H1 (cell line): ENCODE measurements around the gene LRRC45. TPM values are rescaled to one million over a fixed set of nuclear protein-coding genes. Genes with fewer than 3 reads are reported as not detected.

Source experiments
- CTCF ChIA-PET: fragments of 300-600 bp; sonication (Branson Sonifier 250); formaldehyde crosslinking; loops from one replicate; lab custom pipeline; 2021; ENCODE audit not compliant: partially characterized antibody; lab: Charles Lee
- POLR2A ChIA-PET: fragments of 300-600 bp; sonication (Branson Sonifier 250); formaldehyde crosslinking; loops from one replicate; lab custom pipeline; 2021; ENCODE audit warnings: inconsistent platforms; ENCODE audit not compliant: partially characterized antibody; lab: Charles Lee
- DNase-seq, 2 experiments: peaks; one replicate each; pipeline versions ENCODE4 v3.0.0 to v3.0.0-alpha.2; 2010 to 2022; ENCODE audit warnings: low spot score in 2 of 2, low read depth in 1 of 2, mixed read lengths in 1 of 2
- FAIRE-seq: peaks from 2 replicates; lab custom pipeline; 2011; peaks lifted over from hg19 to GRCh38; lab: Jason Lieb, UNC
- H2AFZ ChIP-seq: 2 replicates; pipeline ENCODE4 v1.8.1; 2012; ENCODE audit warnings: low read length, inconsistent platforms
- H2AK5ac ChIP-seq: 2 replicates; pipeline ENCODE4 v1.6.1; 2013; ENCODE audit warnings: low read depth, low read length
- H2BK120ac ChIP-seq: replicated peaks from 2 replicates; pipeline ENCODE3; 2013; ENCODE audit warnings: low read depth, low read length, inconsistent platforms
- H2BK12ac ChIP-seq: 2 replicates; pipeline ENCODE4 v1.6.1; 2013; ENCODE audit warnings: low read depth, low read length
- H2BK15ac ChIP-seq: 2 replicates; pipeline ENCODE4 v1.6.1; 2013; ENCODE audit warnings: low read length
- H2BK20ac ChIP-seq: 2 replicates; pipeline ENCODE4 v1.6.1; 2013; ENCODE audit warnings: low read length
- H2BK5ac ChIP-seq: 2 replicates; pipeline ENCODE4 v1.6.1; 2013; ENCODE audit warnings: low read depth, low read length
- H3K14ac ChIP-seq: 2 replicates; pipeline ENCODE4 v1.6.1; 2013; ENCODE audit warnings: inconsistent platforms; ENCODE audit not compliant: insufficient read length
- H3K18ac ChIP-seq: 2 replicates; pipeline ENCODE4 v1.6.1; 2013; ENCODE audit warnings: low read length; ENCODE audit errors: extremely low read depth
- H3K23ac ChIP-seq: 2 replicates; pipeline ENCODE4 v1.6.1; 2013; ENCODE audit warnings: inconsistent platforms; ENCODE audit not compliant: insufficient read length
- H3K23me2 ChIP-seq: 2 replicates; pipeline ENCODE4 v1.6.1; 2013; ENCODE audit warnings: low read depth, low read length
- H3K27ac ChIP-seq: 2 replicates; pipeline ENCODE4 v1.6.1; 2011; ENCODE audit warnings: low read depth, low read length, inconsistent platforms
- H3K27me3 ChIP-seq, 4 experiments: replicated peaks in 1 of 4; 1 replicate in 1 of 4; 2 replicates in 3 of 4; pipeline versions ENCODE4 v1.6.1 to v1.8.1; 2011 to 2013; ENCODE audit warnings: low read length in 3 of 4, mild to moderate bottlenecking in 3 of 4, inconsistent platforms in 2 of 4, mixed read lengths in 2 of 4, moderate library complexity in 1 of 4; ENCODE audit not compliant: control insufficient read depth in 3 of 4, insufficient read depth in 3 of 4; ENCODE audit errors: extremely low read depth in 1 of 4
- H3K36me3 ChIP-seq, 4 experiments: 2 replicates each; pipeline versions ENCODE4 v1.6.1 to v1.8.1; 2011 to 2013; ENCODE audit warnings: mild to moderate bottlenecking in 4 of 4, low read length in 3 of 4, moderate library complexity in 2 of 4, control low read depth in 1 of 4, inconsistent platforms in 1 of 4; ENCODE audit not compliant: insufficient read depth in 4 of 4, control insufficient read depth in 2 of 4
- H3K4ac ChIP-seq: replicated peaks from 2 replicates; pipeline ENCODE3; 2013; ENCODE audit warnings: low read length, low read depth, mixed read lengths, inconsistent platforms; ENCODE audit not compliant: insufficient read length
- H3K4me1 ChIP-seq, 4 experiments: replicated peaks in 1 of 4; 1 replicate in 1 of 4; 2 replicates in 3 of 4; pipeline versions ENCODE4 v1.6.1 to v1.8.1; 2011 to 2013; ENCODE audit warnings: low read length in 3 of 4, inconsistent platforms in 2 of 4, mixed read lengths in 1 of 4; ENCODE audit not compliant: insufficient read depth in 4 of 4, control insufficient read depth in 3 of 4
- H3K4me2 ChIP-seq, 2 experiments: 2 replicates each; pipeline versions ENCODE4 v1.6.1 to v1.8.1; 2011 to 2013; ENCODE audit warnings: low read depth in 2 of 2, low read length in 2 of 2, control low read depth in 1 of 2, inconsistent platforms in 1 of 2, mild to moderate bottlenecking in 1 of 2; ENCODE audit not compliant: insufficient read depth in 1 of 2
- H3K4me3 ChIP-seq, 4 experiments: fragments of 200-600, 300-600 bp in 1 of 4; sonication (generic), shearing (Covaris generic), sonication (Bioruptor Twin) in 1 of 4; 2 replicates each; pipeline versions ENCODE4 v1.5.1 to v1.8.1; 2011 to 2016; ENCODE audit warnings: low read length in 4 of 4, low read depth in 3 of 4, control low read depth in 2 of 4, inconsistent platforms in 2 of 4, mild to moderate bottlenecking in 2 of 4, mixed read lengths in 1 of 4, moderate library complexity in 1 of 4; ENCODE audit not compliant: insufficient read depth in 2 of 4; ENCODE audit errors: extremely low read depth in 1 of 4
- H3K56ac ChIP-seq: replicated peaks from 2 replicates; pipeline ENCODE3; 2013; ENCODE audit warnings: low read depth, mild to moderate bottlenecking, mixed read lengths, low read length, inconsistent platforms; ENCODE audit not compliant: insufficient read length
- H3K79me1 ChIP-seq: 2 replicates; pipeline ENCODE4 v1.6.1; 2013; ENCODE audit warnings: low read depth, low read length, control low read depth
- H3K79me2 ChIP-seq, 2 experiments: 2 replicates each; pipeline versions ENCODE4 v1.6.1 to v1.8.1; 2012 to 2013; ENCODE audit warnings: low read length in 2 of 2, mild to moderate bottlenecking in 2 of 2, inconsistent platforms in 1 of 2; ENCODE audit not compliant: insufficient read depth in 2 of 2, control insufficient read depth in 1 of 2
- H3K9ac ChIP-seq, 4 experiments: replicated peaks in 1 of 4; 1 replicate in 1 of 4; 2 replicates in 3 of 4; pipeline versions ENCODE4 v1.6.1 to v1.8.1; 2011 to 2013; ENCODE audit warnings: low read depth in 3 of 4, low read length in 3 of 4, control low read depth in 2 of 4, mild to moderate bottlenecking in 2 of 4, moderate library complexity in 2 of 4, inconsistent platforms in 1 of 4; ENCODE audit errors: extremely low read depth in 1 of 4
- H3K9me3 ChIP-seq, 2 experiments: 2 replicates each; pipeline versions ENCODE4 v1.6.1 to v1.8.1; 2012 to 2013; ENCODE audit warnings: mild to moderate bottlenecking in 2 of 2, moderate library complexity in 2 of 2, control low read depth in 1 of 2, inconsistent platforms in 1 of 2, low read depth in 1 of 2, low read length in 1 of 2, mixed read lengths in 1 of 2; ENCODE audit not compliant: insufficient read depth in 2 of 2
- H4K20me1 ChIP-seq, 2 experiments: replicated peaks in 1 of 2; 2 replicates each; pipeline versions ENCODE3 to v1.8.1; 2011 to 2013; ENCODE audit warnings: inconsistent platforms in 2 of 2, low read length in 2 of 2, mild to moderate bottlenecking in 1 of 2; ENCODE audit not compliant: insufficient read depth in 2 of 2, control insufficient read depth in 1 of 2
- H4K5ac ChIP-seq: 2 replicates; pipeline ENCODE4 v1.6.1; 2013; ENCODE audit warnings: low read length, low read depth, mixed read lengths, inconsistent platforms; ENCODE audit not compliant: insufficient read length
- H4K8ac ChIP-seq: 2 replicates; pipeline ENCODE4 v1.8.0; 2013; ENCODE audit warnings: mild to moderate bottlenecking, moderate library complexity, low read length, inconsistent platforms; ENCODE audit not compliant: insufficient read depth; ENCODE audit errors: extremely low read depth
- H4K91ac ChIP-seq: replicated peaks from 2 replicates; pipeline ENCODE3; 2013; ENCODE audit warnings: low read length, mixed read lengths, inconsistent platforms; ENCODE audit not compliant: insufficient read length
- MAFK ChIP-seq: IDR thresholded peaks from 2 replicates; pipeline ENCODE4 v1.6.1; 2012; ENCODE audit warnings: low read depth, mild to moderate bottlenecking, improper control_type of control experiment, low read length
- RNF2 ChIP-seq: fragments of 200-900, 300-1000 bp; sonication (generic); IDR thresholded peaks from 2 replicates; pipeline ENCODE4 v1.7.1; 2016; ENCODE audit warnings: borderline replicate concordance, low read depth, mild to moderate bottlenecking, antibody characterized with exemption, low read length; ENCODE audit not compliant: poor library complexity, severe bottlenecking; ENCODE audit errors: missing control alignments
- TBP ChIP-seq: IDR thresholded peaks from 2 replicates; pipeline ENCODE4 v1.6.1; 2011; ENCODE audit warnings: low read depth, low read length, improper control_type of control experiment
- YY1 ChIP-seq: IDR thresholded peaks from 2 replicates; pipeline ENCODE4 v1.6.1; 2011; ENCODE audit warnings: low read depth, mild to moderate bottlenecking, low read length
- WGBS, 2 experiments: shearing (Covaris generic) in 1 of 2; methylation state at CpG; one replicate each; pipeline versions ENCODE4 v1.1.6 to v1.1.7; 2013 to 2015; ENCODE audit warnings: low lambda C conversion rate in 2 of 2, mixed read lengths in 2 of 2, inconsistent platforms in 1 of 2, low coverage in 1 of 2, missing lambda C conversion rate in 1 of 2; ENCODE audit not compliant: insufficient replicate concordance in 2 of 2, insufficient coverage in 1 of 2, insufficient read length in 1 of 2; ENCODE audit errors: extremely low coverage in 1 of 2, missing lambda C conversion rate in 1 of 2; 5-methylcytosine and 5-hydroxymethylcytosine counted together
- polyA plus RNA-seq, 7 experiments: library from polyadenylated mRNA; depleted of rRNA in 3 of 7; stranded (reverse) in 5 of 7; unstranded in 2 of 7; fragments of >200 nt in 5 of 7; fragments of 200-250 nt in 2 of 7; gene quantifications; 1 replicate in 5 of 7; 2 replicates in 1 of 7; 4 replicates in 1 of 7; pipeline versions ENCODE4 v1.2.1 to v1.2.3, GENCODE V29; 2011 to 2013; ENCODE audit warnings: missing spikeins in 2 of 7, mixed read lengths in 2 of 7
- total RNA-seq: library from RNA; stranded (reverse); fragmentation: NEBNext Ultra II Directional; extraction: Animal tissue kit (Norgen Biotek cat#: 25700); gene quantifications from 2 replicates; pipeline ENCODE4 v1.2.1, GENCODE V29; 2021

The LRRC45 gene
- total and polyA plus RNA-seq, 2 of the 8 experiments (the other 6 are each of a cell fraction or from before 2014, with no cell fraction given), result 11.5 to 29.0 TPM

- Histone ChIP-seq H2BK12ac (no peak overlapping the region), H2AFZ (no peak overlapping the region), H2BK20ac (no peak overlapping the region), H3K4me2 (no peak overlapping the region), H4K5ac (no peak overlapping the region), H3K79me2 (peaks cover 0 to 2% of the 10 kb centered on the region in 2 experiments; a peak in 1 of 4 replicates), H3K9me3 (no peaks in the 10 kb centered on the region), H3K23ac (no peak overlapping the region), H3K14ac (no peak overlapping the region), H2BK5ac (no peak overlapping the region; the same call in 1 of the 2 replicates), H3K36me3 (no peaks in the 10 kb centered on the region; a peak in 2 of 8 replicates), H3K79me1 (0 out of 2 replicates have a peak, but pooled peaks cover 3% of the 10 kb centered on the region), H3K4ac (no peak overlapping the region), H3K18ac (no peak overlapping the region), H3K56ac (no peak overlapping the region), H4K20me1 (peaks cover 0 to 17% of the 10 kb centered on the region in 2 experiments), H3K4me1 (peaks cover 0 to 15% (median 2%) of the 10 kb centered on the region in 4 experiments; a peak in 5 of 7 replicates), H3K9ac (no peak overlapping the region), H2BK120ac (no peak overlapping the region), H3K4me3 (no peak overlapping the region), H4K8ac (no peak overlapping the region), H4K91ac (no peak overlapping the region), H3K27me3 (no peaks in the 10 kb centered on the region), H2AK5ac (no peak overlapping the region), H2BK15ac (no peak overlapping the region), H3K23me2 (peaks cover 7% of the 10 kb centered on the region; the same call in 1 of the 2 replicates), H3K27ac (no peak overlapping the region)
- POLR2A ChIA-PET, result interaction anchor here (1.2 to 4.9 kb wide), 6 partner anchors 10 to 77 kb away, joined by 5 to 38 read pairs (median 12); partner anchors contain the start of gene GPS1
- CTCF ChIA-PET, result interaction anchor here (0.5 to 3.1 kb wide), 30 partner anchors 9 to 1519 kb away, joined by 3 to 40 read pairs (median 6); partner anchors contain the start of genes DCXR, DUS1L and MAFG
- FAIRE-seq (no peak), DNase-seq (no peak)
- WGBS, 2 experiments, result 96% methylated on average over 16 of the region's 16 CpGs; no CpG with 5 or more reads in 1 of the 2 experiments
- TF ChIP-seq MAFK (no peak), TBP (no peak), YY1 (no peak), RNF2 (no peak)
Measured at GRCh38 chr17:82029391-82029790, 6.3 kb downstream of the LRRC45 start.
